Mesenchymal stem cell (in vitro differentiated cells and primary cell): ENCODE data around the gene HOXC12.
A peak's percentile ranks its signal among the peaks of the same experiment; 100 is the strongest.

Experiments used
- DNase-seq: peaks from one replicate; pipeline ENCODE4 v3.0.0-alpha.2; 2013
- H2AFZ ChIP-seq: one replicate; pipeline ENCODE4 v1.6.1; 2013; ENCODE audit warnings: low read depth, mild to moderate bottlenecking, control low read depth, inconsistent platforms, low read length, moderate library complexity
- H2AK5ac ChIP-seq: 2 replicates; pipeline ENCODE4 v1.6.1; 2013; ENCODE audit warnings: low read length, moderate library complexity, mild to moderate bottlenecking, inconsistent platforms; ENCODE audit not compliant: severe bottlenecking
- H2BK120ac ChIP-seq: one replicate; pipeline ENCODE4 v1.6.1; 2013; ENCODE audit warnings: low read depth, mild to moderate bottlenecking, inconsistent platforms, low read length, moderate library complexity
- H2BK12ac ChIP-seq, 2 experiments: one replicate each; pipeline ENCODE4 v1.6.1; 2013; ENCODE audit warnings: inconsistent platforms in 2 of 2, low read length in 2 of 2, mild to moderate bottlenecking in 2 of 2, moderate library complexity in 2 of 2, control low read depth in 1 of 2
- H2BK15ac ChIP-seq: one replicate; pipeline ENCODE4 v1.6.1; 2013; ENCODE audit warnings: mild to moderate bottlenecking, low read depth, inconsistent platforms; ENCODE audit not compliant: poor library complexity, severe bottlenecking
- H2BK5ac ChIP-seq: 2 replicates; pipeline ENCODE4 v1.6.1; 2013; ENCODE audit warnings: low read depth, mild to moderate bottlenecking, low read length, control low read depth, inconsistent platforms; ENCODE audit not compliant: poor library complexity, severe bottlenecking
- H3K14ac ChIP-seq, 2 experiments: one replicate each; pipeline ENCODE4 v1.6.1; 2013; ENCODE audit warnings: inconsistent platforms in 2 of 2, low read length in 2 of 2, control low read depth in 1 of 2, mild to moderate bottlenecking in 1 of 2, moderate library complexity in 1 of 2
- H3K18ac ChIP-seq, 2 experiments: one replicate each; pipeline ENCODE4 v1.6.1; 2013; ENCODE audit warnings: inconsistent platforms in 2 of 2, low read length in 2 of 2, control low read depth in 1 of 2, low read depth in 1 of 2, mild to moderate bottlenecking in 1 of 2
- H3K23ac ChIP-seq, 2 experiments: one replicate each; pipeline ENCODE4 v1.6.1; 2013; ENCODE audit warnings: inconsistent platforms in 2 of 2, low read length in 2 of 2, mild to moderate bottlenecking in 2 of 2, moderate library complexity in 2 of 2, control low read depth in 1 of 2
- H3K27ac ChIP-seq: 2 replicates; pipeline ENCODE4 v1.5.1; 2013; ENCODE audit warnings: mild to moderate bottlenecking, moderate library complexity, low read length, control low read depth, inconsistent platforms; ENCODE audit not compliant: poor library complexity, severe bottlenecking
- H3K27me3 ChIP-seq, 2 experiments: 2 replicates each; pipeline versions ENCODE4 v1.6.1 to v1.7.0; 2013; ENCODE audit warnings: low read length in 2 of 2, mild to moderate bottlenecking in 2 of 2, moderate library complexity in 2 of 2, control low read depth in 1 of 2, inconsistent platforms in 1 of 2; ENCODE audit not compliant: control insufficient read depth in 1 of 2, insufficient read depth in 1 of 2
- H3K36me3 ChIP-seq, 2 experiments: 2 replicates each; pipeline versions ENCODE4 v1.6.1 to v1.7.0; 2013; ENCODE audit warnings: low read length in 2 of 2, control low read depth in 1 of 2, inconsistent platforms in 1 of 2, low read depth in 1 of 2, mild to moderate bottlenecking in 1 of 2; ENCODE audit not compliant: insufficient read depth in 2 of 2, control insufficient read depth in 1 of 2
- H3K4ac ChIP-seq, 2 experiments: one replicate each; pipeline ENCODE4 v1.6.1; 2013; ENCODE audit warnings: inconsistent platforms in 2 of 2, low read length in 2 of 2, mild to moderate bottlenecking in 2 of 2, moderate library complexity in 2 of 2, control low read depth in 1 of 2, low read depth in 1 of 2
- H3K4me1 ChIP-seq: 2 replicates; pipeline ENCODE4 v1.6.1; 2013; ENCODE audit warnings: low read depth, low read length, control low read depth; ENCODE audit not compliant: control insufficient read depth, insufficient read depth
- H3K4me2 ChIP-seq: 2 replicates; pipeline ENCODE4 v1.6.1; 2013; ENCODE audit warnings: low read length, mild to moderate bottlenecking, inconsistent platforms; ENCODE audit not compliant: poor library complexity, severe bottlenecking
- H3K4me3 ChIP-seq, 2 experiments: 2 replicates each; pipeline versions ENCODE4 v1.5.1 to v1.7.0; 2013; ENCODE audit warnings: low read length in 2 of 2, mild to moderate bottlenecking in 2 of 2, control low read depth in 1 of 2, low read depth in 1 of 2; ENCODE audit not compliant: insufficient read depth in 1 of 2
- H3K79me1 ChIP-seq: replicated peaks from 2 replicates; pipeline ENCODE4 v1.6.1; 2013; ENCODE audit warnings: mild to moderate bottlenecking, control low read depth, low read length, inconsistent platforms; ENCODE audit not compliant: poor library complexity, severe bottlenecking
- H3K9ac ChIP-seq: 2 replicates; pipeline ENCODE4 v1.7.0; 2013; ENCODE audit warnings: mild to moderate bottlenecking, low read length, moderate library complexity
- H3K9me3 ChIP-seq: 2 replicates; pipeline ENCODE4 v1.7.0; 2013; ENCODE audit warnings: mild to moderate bottlenecking, low read length; ENCODE audit not compliant: control insufficient read depth
- H4K8ac ChIP-seq: one replicate; pipeline ENCODE4 v1.6.1; 2013; ENCODE audit warnings: inconsistent platforms, mild to moderate bottlenecking, low read length, moderate library complexity
- H4K91ac ChIP-seq: one replicate; pipeline ENCODE4 v1.6.1; 2013; ENCODE audit warnings: mild to moderate bottlenecking, low read length, inconsistent platforms
- WGBS: methylation state at CpG from one replicate; pipeline ENCODE4 v1.1.7; 2013; ENCODE audit warnings: mixed read lengths; 5-methylcytosine and 5-hydroxymethylcytosine counted together

HOXC12 gene

GRCh38 chr12:53998900-53999236 lies 44.2 kb downstream of the HOXC12 start:
- Histone ChIP-seq H3K27ac (peak overlapping the region; percentile 73), H2BK5ac (no peak overlapping the region), H3K79me1 (no peaks in the 10 kb centered on the region), H3K36me3 (peaks cover 0 to 3% of the 10 kb centered on the region in 2 experiments), H2BK12ac (no peak overlapping the region), H2AK5ac (no peak overlapping the region), H3K4me3 (peak overlapping the region; percentile 37 to 87), H3K23ac (no peak overlapping the region), H3K4me2 (peak overlapping the region; percentile 64), H3K27me3 (no peaks in the 10 kb centered on the region), H2AFZ (no peak overlapping the region), H4K91ac (no peak overlapping the region), H3K14ac (no peak overlapping the region), H3K18ac (no peak overlapping the region), H2BK15ac (no peak overlapping the region), H4K8ac (no peak overlapping the region), H3K4me1 (peaks cover 17% of the 10 kb centered on the region), H3K4ac (no peak overlapping the region), H3K9me3 (no peaks in the 10 kb centered on the region), H2BK120ac (no peak overlapping the region), H3K9ac (peak overlapping the region; percentile 98)
- no peak for DNase-seq
- WGBS: 26% methylated on average over 8 of the region's 13 CpGs

GRCh38 chr12:53999559-54000115 lies 44.9 kb downstream of the HOXC12 start:
- peak; percentile 88 for DNase-seq
- Histone ChIP-seq H3K9ac (peak overlapping the region; percentile 98), H2BK5ac (peak overlapping the region; percentile 91), H3K4me1 (peaks cover 21% of the 10 kb centered on the region), H3K79me1 (no peaks in the 10 kb centered on the region), H3K18ac (peak overlapping the region; percentile 46 to 86), H4K8ac (peak overlapping the region; percentile 27), H3K4ac (peak overlapping the region; percentile 29 to 70), H2BK120ac (peak overlapping the region; percentile 11), H3K4me2 (peak overlapping the region; percentile 96), H2BK12ac (peak overlapping the region in 1 of 2 experiments; percentile 24), H2BK15ac (no peak overlapping the region), H3K27me3 (no peaks in the 10 kb centered on the region), H4K91ac (peak overlapping the region; percentile 70), H3K23ac (no peak overlapping the region), H3K14ac (no peak overlapping the region), H3K9me3 (no peaks in the 10 kb centered on the region), H3K4me3 (peak overlapping the region; percentile 65 to 87), H3K36me3 (peaks cover 0 to 3% of the 10 kb centered on the region in 2 experiments), H2AFZ (peak overlapping the region; percentile 62), H2AK5ac (peak overlapping the region; percentile 72), H3K27ac (peak overlapping the region; percentile 97)
- 2% methylated on average over 24 of the region's 35 CpGs for WGBS

GRCh38 chr12:54000116-54001114 lies 45.7 kb downstream of the HOXC12 start, which contains the start of gene HOXC9:
TSS of gene HOXC9 (plus strand) at chr12:54000161. CDS start at chr12:54000189, 28 bp downstream.
- peak within 1 kb of the TSS in 1 of 2 experiments; percentile 68 for H3K14ac ChIP-seq
- H2AFZ ChIP-seq: peak within 1 kb of the TSS; percentile 62
- peak within 1 kb of the TSS; percentile 70 to 93 for H3K4ac ChIP-seq
- H4K91ac ChIP-seq: peak within 1 kb of the TSS; percentile 93
- H2AK5ac ChIP-seq: peak within 1 kb of the TSS; percentile 72
- WGBS: under 1% methylated on average over 70 of the region's 87 CpGs
- peak within 1 kb of the TSS; percentile 74 for H2BK120ac ChIP-seq
- DNase-seq: no peak
- H4K8ac ChIP-seq: peak within 1 kb of the TSS; percentile 87
- H3K4me1 ChIP-seq: peaks cover 24% of the 10 kb centered on the region
- H2BK15ac ChIP-seq: peak within 1 kb of the TSS; percentile 90
- peak within 1 kb of the TSS; percentile 30 to 79 for H3K23ac ChIP-seq
- H2BK5ac ChIP-seq: peak within 1 kb of the TSS; percentile 91
- peak within 1 kb of the TSS; percentile 91 to 93 for H3K18ac ChIP-seq
- H3K9ac ChIP-seq: peak within 1 kb of the TSS; percentile 98
- H3K79me1 ChIP-seq: no peaks in the 10 kb centered on the region
- peak within 1 kb of the TSS; percentile 71 to 87 for H3K4me3 ChIP-seq
- peaks cover 0 to 3% of the 10 kb centered on the region in 2 experiments for H3K36me3 ChIP-seq
- H3K27ac ChIP-seq: peak within 1 kb of the TSS; percentile 97
- H2BK12ac ChIP-seq: peak within 1 kb of the TSS; percentile 24 to 32
- H3K27me3 ChIP-seq: no peaks in the 10 kb centered on the region
- no peaks in the 10 kb centered on the region for H3K9me3 ChIP-seq
- peak within 1 kb of the TSS; percentile 96 for H3K4me2 ChIP-seq
